Calu3 (cell line): ENCODE data around the gene GRIN1. TPM values are rescaled to one million over a fixed set of nuclear protein-coding genes. Genes with fewer than 3 reads are reported as not detected.
A peak's percentile ranks its signal among the peaks of the same experiment; 100 is the strongest.

Experiments
- BruUV-seq: library from RNA; stranded (reverse); fragments of 400-500 nt; replicated peaks from 2 replicates; lab custom pipeline; 2021; lab: Mats Ljungman, UMichigan
- CTCF ChIA-PET: fragments of 300-600 bp; sonication (Branson Sonifier 250); formaldehyde crosslinking; loops from one replicate; lab custom pipeline; 2022; ENCODE audit warnings: antibody characterized with exemption; lab: Charles Lee
- DNase-seq: peaks from one replicate; pipeline ENCODE4 v3.0.0; 2022
- H3K27ac Mint-ChIP-seq: one replicate; pipeline ENCODE4 v1.8.0; 2022; ENCODE audit warnings: mixed read lengths; ENCODE audit not compliant: unreplicated experiment
- H3K27me3 Mint-ChIP-seq: one replicate; pipeline ENCODE4 v1.8.0; 2022; ENCODE audit warnings: mixed read lengths; ENCODE audit not compliant: unreplicated experiment
- H3K36me3 Mint-ChIP-seq: one replicate; pipeline ENCODE4 v1.8.0; 2022; ENCODE audit warnings: mild to moderate bottlenecking, moderate library complexity, mixed read lengths; ENCODE audit not compliant: insufficient read depth, unreplicated experiment
- H3K4me1 Mint-ChIP-seq: one replicate; pipeline ENCODE4 v1.8.0; 2022; ENCODE audit warnings: mild to moderate bottlenecking, low read depth, mixed read lengths; ENCODE audit not compliant: unreplicated experiment
- H3K4me3 Mint-ChIP-seq: one replicate; pipeline ENCODE4 v1.8.0; 2022; ENCODE audit warnings: mild to moderate bottlenecking, low read depth, moderate library complexity, mixed read lengths; ENCODE audit not compliant: unreplicated experiment
- H3K9me3 Mint-ChIP-seq: one replicate; pipeline ENCODE4 v1.8.0; 2022; ENCODE audit warnings: low read depth, mixed read lengths; ENCODE audit not compliant: unreplicated experiment
- intact Hi-C: fragments of 100-400 bp; cut with micrococcal nuclease; formaldehyde crosslinking; loops from one replicate; pipeline ENCODE4 v1.10.0; 2022; ENCODE audit not compliant: unreplicated experiment
- total RNA-seq: library from RNA; stranded (reverse); gene quantifications from 2 replicates; pipeline ENCODE4 v1.2.3, GENCODE V29; 2022
- TF ChIP-seq, protein P1 (sequence below): fragments of 200-600 bp; IDR thresholded peaks from one replicate; pipeline ENCODE4 v1.8.0; 2022; ENCODE audit warnings: antibody characterized with exemption; ENCODE audit not compliant: unreplicated experiment

The GRIN1 gene
- total RNA-seq, 1 experiment from 2014 or later, result 0.54 TPM

DNA sequence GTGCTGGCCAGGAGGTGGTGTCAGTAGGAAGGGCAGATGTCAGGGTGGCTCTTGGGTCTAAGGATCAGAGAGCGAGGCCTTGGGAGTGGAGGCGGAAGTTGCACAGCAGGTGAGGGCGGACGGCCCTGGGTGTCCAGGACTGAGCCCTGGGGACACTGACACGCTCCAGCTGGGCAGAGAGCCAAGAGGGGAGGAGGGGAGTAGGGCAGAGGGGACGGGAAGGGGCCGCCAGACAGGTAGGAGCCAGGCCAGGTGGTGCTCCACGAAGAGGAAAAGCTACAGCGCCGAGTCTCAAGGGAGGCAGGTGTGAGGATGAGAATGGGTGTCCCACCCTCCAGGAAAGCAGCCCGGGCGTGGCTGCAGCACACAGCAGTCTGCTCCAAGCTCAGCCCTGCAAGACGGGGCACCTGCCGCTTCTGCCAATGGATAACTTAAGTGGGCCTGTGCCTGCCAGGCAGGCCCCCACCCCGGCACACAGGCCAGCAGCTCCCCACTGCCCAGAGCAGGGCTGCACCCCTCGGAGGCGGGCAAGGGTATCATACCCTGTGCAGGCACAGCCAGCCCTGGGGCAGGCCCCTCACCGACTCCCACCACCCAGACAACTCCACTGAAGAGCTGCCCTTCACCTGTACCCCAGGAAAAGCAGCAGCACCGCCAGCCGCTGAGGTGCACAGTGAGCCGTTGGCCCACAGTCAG, 56.7 kb downstream of the GRIN1 start:
- intact Hi-C loops, result no loop called here
- BruUV-seq, result no TSS peak
- Mint-ChIP-seq H3K27me3 (no peaks in the 10 kb centered on the region), H3K27ac (no peak overlapping the region), H3K9me3 (no peaks in the 10 kb centered on the region), H3K36me3 (peaks cover 41% of the 10 kb centered on the region), H3K4me1 (peaks cover 35% of the 10 kb centered on the region), H3K4me3 (peak overlapping the region; percentile 60)
- TF ChIP-seq, protein P1, sequence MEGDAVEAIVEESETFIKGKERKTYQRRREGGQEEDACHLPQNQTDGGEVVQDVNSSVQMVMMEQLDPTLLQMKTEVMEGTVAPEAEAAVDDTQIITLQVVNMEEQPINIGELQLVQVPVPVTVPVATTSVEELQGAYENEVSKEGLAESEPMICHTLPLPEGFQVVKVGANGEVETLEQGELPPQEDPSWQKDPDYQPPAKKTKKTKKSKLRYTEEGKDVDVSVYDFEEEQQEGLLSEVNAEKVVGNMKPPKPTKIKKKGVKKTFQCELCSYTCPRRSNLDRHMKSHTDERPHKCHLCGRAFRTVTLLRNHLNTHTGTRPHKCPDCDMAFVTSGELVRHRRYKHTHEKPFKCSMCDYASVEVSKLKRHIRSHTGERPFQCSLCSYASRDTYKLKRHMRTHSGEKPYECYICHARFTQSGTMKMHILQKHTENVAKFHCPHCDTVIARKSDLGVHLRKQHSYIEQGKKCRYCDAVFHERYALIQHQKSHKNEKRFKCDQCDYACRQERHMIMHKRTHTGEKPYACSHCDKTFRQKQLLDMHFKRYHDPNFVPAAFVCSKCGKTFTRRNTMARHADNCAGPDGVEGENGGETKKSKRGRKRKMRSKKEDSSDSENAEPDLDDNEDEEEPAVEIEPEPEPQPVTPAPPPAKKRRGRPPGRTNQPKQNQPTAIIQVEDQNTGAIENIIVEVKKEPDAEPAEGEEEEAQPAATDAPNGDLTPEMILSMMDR, result no peak
- CTCF ChIA-PET, result interaction anchor here (0.8 to 1.0 kb wide), 2 partner anchors 19 to 28 kb away, joined by 3 to 7 read pairs; no protein-coding TSS in a partner anchor
- peak; percentile 52 for DNase-seq

DNA sequence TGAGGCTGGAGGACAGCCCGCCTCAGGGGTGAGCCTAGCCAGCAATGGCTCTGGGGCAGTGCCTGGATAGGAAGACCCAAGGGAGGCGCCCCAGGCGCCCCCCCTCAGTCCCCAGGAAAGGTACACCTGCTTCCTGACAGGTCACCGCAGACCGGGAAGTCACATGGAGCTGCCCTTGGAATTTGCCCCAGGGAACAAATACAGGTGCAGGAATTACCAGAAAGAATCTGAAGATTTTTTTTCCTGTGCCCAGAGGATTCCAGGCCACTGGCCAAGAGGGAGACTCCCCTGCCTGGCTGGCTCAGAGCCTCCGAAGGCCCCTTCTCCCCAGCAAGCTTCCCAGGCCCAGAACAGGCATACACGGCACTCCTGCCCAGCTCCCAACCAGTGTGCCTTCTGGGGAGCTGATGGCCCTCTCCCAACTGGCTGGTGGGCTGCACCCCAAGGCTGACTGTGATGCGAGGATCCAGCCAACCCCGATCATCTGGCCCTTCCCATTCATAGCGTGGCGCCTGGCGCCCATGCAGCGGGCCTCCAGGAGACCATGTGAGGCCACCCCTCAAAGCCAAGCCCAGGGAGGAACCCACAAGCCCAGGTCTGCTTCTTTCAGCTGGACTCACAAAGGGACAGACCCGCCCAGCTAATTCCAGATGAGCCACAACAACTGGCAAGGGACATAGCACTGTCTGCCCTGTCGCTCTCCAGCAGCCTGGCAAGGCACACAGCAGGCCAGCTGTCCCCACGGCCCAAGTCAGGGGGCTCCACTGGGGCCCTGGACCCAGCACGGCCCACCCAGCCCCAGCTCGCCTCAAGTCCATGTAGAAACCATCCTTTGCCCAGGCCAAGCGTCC, 59.3 kb downstream of the GRIN1 start:
- Mint-ChIP-seq H3K4me3 (peak overlapping the region; percentile 77), H3K4me1 (peaks cover 28% of the 10 kb centered on the region), H3K9me3 (no peaks in the 10 kb centered on the region), H3K36me3 (peaks cover 44% of the 10 kb centered on the region), H3K27me3 (no peaks in the 10 kb centered on the region), H3K27ac (no peak overlapping the region)
- BruUV-seq, result no TSS peak
- CTCF ChIA-PET, result interaction anchor here (1.4 kb wide), 1 partner anchor 9 kb away, joined by 5 read pairs; no protein-coding TSS in a partner anchor
- peak; percentile 28 for DNase-seq
- TF ChIP-seq, protein P1, result no peak
- intact Hi-C loops, result no loop called here

DNA sequence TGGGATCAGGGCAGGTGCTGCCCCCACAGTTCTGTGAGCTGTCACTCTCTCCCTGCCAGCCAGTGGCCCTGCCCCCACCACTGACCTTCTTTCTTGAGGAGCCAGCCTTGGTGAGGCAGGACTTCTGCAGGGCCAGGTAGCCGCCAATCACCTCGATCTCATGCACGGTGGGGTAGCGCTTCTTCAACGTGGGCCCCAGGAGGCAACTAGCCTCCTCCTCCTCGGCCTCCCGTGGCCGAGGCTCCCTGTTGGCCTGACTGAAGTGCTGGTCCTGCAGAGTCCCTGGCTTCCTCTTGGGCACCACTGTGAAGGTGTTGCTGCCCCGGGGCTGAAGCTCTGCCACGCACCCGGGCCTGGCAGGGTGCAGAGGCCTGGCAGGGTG, 59.9 kb downstream of the GRIN1 start:
- H3K4me3 Mint-ChIP-seq, result peak overlapping the region; percentile 77
- DNase-seq, result no peak
- TSS peak; percentile 19 for BruUV-seq
- TF ChIP-seq, protein P1, result no peak
- intact Hi-C loops, result no loop called here
- H3K36me3 Mint-ChIP-seq, result peaks cover 39% of the 10 kb centered on the region
- CTCF ChIA-PET, result interaction anchor here (0.6 to 1.4 kb wide), 2 partner anchors 9 to 28 kb away, joined by 3 to 5 read pairs; no protein-coding TSS in a partner anchor
- peaks cover 28% of the 10 kb centered on the region for H3K4me1 Mint-ChIP-seq
- H3K9me3 Mint-ChIP-seq, result no peaks in the 10 kb centered on the region
- no peak overlapping the region for H3K27ac Mint-ChIP-seq
- no peaks in the 10 kb centered on the region for H3K27me3 Mint-ChIP-seq

DNA sequence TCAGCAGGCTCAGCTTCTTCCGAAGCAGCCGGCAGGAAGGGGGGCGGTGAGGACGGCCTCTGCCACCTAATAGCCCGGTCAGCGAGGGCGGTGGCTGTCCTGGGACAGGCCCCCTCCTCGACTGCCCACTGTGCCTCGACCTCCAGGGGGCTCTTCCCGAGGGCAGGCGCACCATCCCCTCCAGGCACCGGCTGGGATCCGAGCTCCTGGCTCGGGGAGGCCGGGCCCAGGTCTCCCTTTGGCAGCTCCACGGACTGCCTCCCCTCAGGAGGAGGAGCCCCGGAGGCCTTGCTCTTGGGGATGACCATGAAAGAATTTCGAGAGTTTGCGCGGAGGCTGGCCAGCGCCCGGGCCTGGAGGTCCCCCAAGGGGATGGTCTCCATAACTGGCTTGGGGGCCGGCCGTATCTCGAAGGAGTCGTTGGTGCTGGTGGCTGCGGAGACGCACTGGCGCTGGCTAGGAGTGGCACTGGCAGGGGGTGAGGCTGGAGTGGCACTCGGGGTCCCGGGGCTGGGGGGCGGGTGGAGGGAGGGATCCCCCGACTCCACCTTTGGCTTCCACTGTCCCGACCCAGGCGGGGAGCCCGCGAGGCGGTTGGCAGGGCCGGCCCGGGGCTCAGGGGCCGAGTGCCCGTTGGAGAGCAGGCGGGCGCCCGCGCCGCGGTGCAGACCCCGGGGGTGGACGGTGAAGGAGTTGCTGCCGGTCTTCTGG, 60.6 kb downstream of the GRIN1 start:
- peak overlapping the region; percentile 73 for H3K27ac Mint-ChIP-seq
- peaks cover 42% of the 10 kb centered on the region for H3K36me3 Mint-ChIP-seq

More for the DNA sequence above, 60.6 kb downstream of the GRIN1 start:
- TF ChIP-seq, protein P1, result no peak
- CTCF ChIA-PET, result interaction anchor here (0.6 to 1.4 kb wide), 3 partner anchors 10 to 52 kb away, joined by 3 to 5 read pairs (median 4); no protein-coding TSS in a partner anchor
- no peaks in the 10 kb centered on the region for H3K27me3 Mint-ChIP-seq
- DNase-seq, result no peak
- peak overlapping the region; percentile 77 for H3K4me3 Mint-ChIP-seq
- peaks cover 28% of the 10 kb centered on the region for H3K4me1 Mint-ChIP-seq
- no TSS peak for BruUV-seq
- intact Hi-C loops, result no loop called here
- H3K9me3 Mint-ChIP-seq, result no peaks in the 10 kb centered on the region
